ENCODE data around the gene ARID1B. TPM values are rescaled to one million over a fixed set of nuclear protein-coding genes. Genes with fewer than 3 reads are reported as not detected.
"Not testable (repeated sequence)": the region's sequence is repeated elsewhere in the genome, so short reads cannot be mapped to it uniquely, and the experiment has no call there.

ARID1B gene
- total and polyA plus RNA-seq, 10 donors: 17.7 to 223 (median 141) TPM

- no peaks in the 10 kb centered on the region for H3K27me3 ChIP-seq (replicated peaks in 1 of 7)
- intact Hi-C loops (cut with DNase I; ENCODE audit: low total_unique reads): no loop called here
Measured at GRCh38 chr6:156980948-156981347, 203.8 kb downstream of the ARID1B start.

GRCh38 chr6:156982168-156982567, 205.0 kb downstream of the ARID1B start:
- intact Hi-C loops (cut with DNase I; ENCODE audit: low total_unique reads): no loop called here
- Histone ChIP-seq H3K4me1 (peaks cover 17 to 100% (median 77%) of the 10 kb centered on the region in 6 donors), H3K4me3 (no peak overlapping the region), H3K9me3 (no peaks in the 10 kb centered on the region), H3K27ac (no peak overlapping the region), H3K36me3 (no peaks in the 10 kb centered on the region), H3K27me3 (replicated peaks in 1 of 7) (no peaks in the 10 kb centered on the region)
- TF ChIP-seq CTCF (IDR thresholded peaks at IDR 0.05 in 8 of 11, conservative IDR thresholded peaks at IDR 0.05 in 3 of 11): no peak
- TF ChIP-seq POLR2A (IDR thresholded peaks at IDR 0.05): no peak
- TF ChIP-seq POLR2AphosphoS5 (IDR thresholded peaks at IDR 0.05): no peak
- DNase-seq: no peak
- 32 to 68% (median 51%) methylated on average over 3 of the region's 3 CpGs for WGBS, 5 donors

More at GRCh38 chr6:156980948-156981347, 203.8 kb downstream of the ARID1B start:
- Histone ChIP-seq H3K27ac (no peak overlapping the region), H3K4me3 (no peak overlapping the region), H3K9me3 (no peaks in the 10 kb centered on the region), H3K36me3 (no peaks in the 10 kb centered on the region), H3K4me1 (peaks cover 17 to 100% (median 81%) of the 10 kb centered on the region in 6 donors)
- DNase-seq: no peak
- no peak for TF ChIP-seq CTCF (IDR thresholded peaks at IDR 0.05 in 8 of 11, conservative IDR thresholded peaks at IDR 0.05 in 3 of 11)
- no peak for TF ChIP-seq POLR2AphosphoS5 (IDR thresholded peaks at IDR 0.05)
- TF ChIP-seq POLR2A (IDR thresholded peaks at IDR 0.05): no peak
- WGBS, 5 donors: 89 to 95% (median 92%) methylated on average over 2 of the region's 2 CpGs

- H3K36me3 ChIP-seq; H3K9me3 ChIP-seq; H3K27me3 ChIP-seq (replicated peaks in 1 of 7); DNase-seq; H3K4me3 ChIP-seq; H3K27ac ChIP-seq; intact Hi-C loops (cut with DNase I; ENCODE audit: low total_unique reads): not testable (repeated sequence)
- peaks cover 15 to 100% (median 78%) of the 10 kb centered on the region in 6 donors for H3K4me1 ChIP-seq
- WGBS, 5 donors: 83 to 91% (median 87%) methylated on average over 4 of the region's 4 CpGs
Measured at GRCh38 chr6:156982864-156983263, 205.7 kb downstream of the ARID1B start.

- Histone ChIP-seq H3K27me3 (replicated peaks in 1 of 7) (no peaks in the 10 kb centered on the region), H3K4me1 (peaks cover 10 to 100% (median 80%) of the 10 kb centered on the region in 6 donors), H3K36me3 (no peaks in the 10 kb centered on the region), H3K4me3 (no peak overlapping the region), H3K9me3 (no peaks in the 10 kb centered on the region), H3K27ac (peak overlapping the region in 2 of 8 donors; percentile 10 to 29)
- DNase-seq: no peak
- 68 to 84% (median 83%) methylated on average over 3 of the region's 3 CpGs for WGBS, 5 donors
- TF ChIP-seq POLR2AphosphoS5 (IDR thresholded peaks at IDR 0.05) (no peak), CTCF (IDR thresholded peaks at IDR 0.05 in 8 of 11, conservative IDR thresholded peaks at IDR 0.05 in 3 of 11) (no peak), POLR2A (IDR thresholded peaks at IDR 0.05) (no peak)
- intact Hi-C loops (cut with DNase I; ENCODE audit: low total_unique reads): no loop called here
Measured at GRCh38 chr6:156984178-156984738, 207.1 kb downstream of the ARID1B start.
